ENCODE data around the gene MKRN1. TPM values are rescaled to one million over a fixed set of nuclear protein-coding genes. Genes with fewer than 3 reads are reported as not detected.

The MKRN1 gene, protein sequence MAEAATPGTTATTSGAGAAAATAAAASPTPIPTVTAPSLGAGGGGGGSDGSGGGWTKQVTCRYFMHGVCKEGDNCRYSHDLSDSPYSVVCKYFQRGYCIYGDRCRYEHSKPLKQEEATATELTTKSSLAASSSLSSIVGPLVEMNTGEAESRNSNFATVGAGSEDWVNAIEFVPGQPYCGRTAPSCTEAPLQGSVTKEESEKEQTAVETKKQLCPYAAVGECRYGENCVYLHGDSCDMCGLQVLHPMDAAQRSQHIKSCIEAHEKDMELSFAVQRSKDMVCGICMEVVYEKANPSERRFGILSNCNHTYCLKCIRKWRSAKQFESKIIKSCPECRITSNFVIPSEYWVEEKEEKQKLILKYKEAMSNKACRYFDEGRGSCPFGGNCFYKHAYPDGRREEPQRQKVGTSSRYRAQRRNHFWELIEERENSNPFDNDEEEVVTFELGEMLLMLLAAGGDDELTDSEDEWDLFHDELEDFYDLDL
- 85.3 and 89.5 TPM in 2 replicates for polyA plus RNA-seq

DNA sequence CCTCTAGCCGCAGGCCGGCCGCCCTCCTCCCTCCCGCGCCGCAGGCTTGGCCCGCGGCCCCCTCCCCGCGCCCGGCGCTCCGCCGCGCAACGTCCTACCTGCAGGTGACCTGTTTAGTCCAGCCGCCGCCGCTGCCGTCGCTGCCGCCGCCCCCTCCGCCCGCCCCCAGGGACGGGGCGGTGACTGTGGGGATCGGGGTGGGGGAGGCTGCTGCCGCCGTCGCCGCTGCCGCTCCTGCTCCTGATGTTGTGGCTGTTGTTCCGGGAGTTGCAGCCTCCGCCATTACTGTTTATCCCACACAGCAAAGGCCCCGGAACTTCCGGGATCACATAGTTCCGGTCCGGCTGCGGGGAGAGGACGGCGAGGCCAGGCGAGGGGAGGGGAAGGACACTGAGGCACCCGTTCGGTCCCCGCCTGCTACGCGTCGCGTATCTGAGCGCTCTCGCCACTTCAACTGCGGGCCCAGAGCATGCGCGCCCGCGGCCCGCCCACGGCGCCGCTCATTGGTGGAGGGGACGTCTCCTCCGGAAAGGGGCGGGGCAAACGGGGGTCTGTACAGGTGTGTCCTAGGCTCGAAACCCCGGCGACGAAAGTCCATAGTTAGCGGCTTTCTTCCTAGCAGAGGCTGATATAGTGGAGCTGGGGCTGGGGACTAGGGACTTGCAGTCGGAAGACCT, at the start of gene MKRN1:
TSS of gene MKRN1 (minus strand) at position 444 of the 677 bp plus-strand sequence. CDS start at position 283, 161 bp downstream.

GRCh38 chr7:140403878-140404564, 75.3 kb downstream of the MKRN1 start, which contains the start of gene RAB19:
Gene RAB19 (plus strand): TSS chr7:140404058. CDS start chr7:140407647, 3,589 bp downstream.

Other genes starting within 250 kb of the MKRN1 start
- 48.5 and 55.7 TPM in 2 replicates for gene SLC37A3, start 81.0 kb downstream of the MKRN1 start, polyA plus RNA-seq
- not detected in 2 replicates for gene RAB19, start 75.4 kb downstream of the MKRN1 start, polyA plus RNA-seq
- gene DENND2A, start 161.3 kb upstream of the MKRN1 start, polyA plus RNA-seq: 0.99 and 1.4 TPM in 2 replicates
- gene ADCK2, start 193.4 kb upstream of the MKRN1 start, polyA plus RNA-seq: 10.0 and 13.3 TPM in 2 replicates
- gene NDUFB2, start 217.2 kb upstream of the MKRN1 start, polyA plus RNA-seq: 1,429 and 1,633 TPM in 2 replicates